Endothelial cell of umbilical vein (primary cell): ENCODE data around the gene MYOM3. TPM values are rescaled to one million over a fixed set of nuclear protein-coding genes. Genes with fewer than 3 reads are reported as not detected.

Source experiments
- BruUV-seq: library from RNA; stranded (reverse); fragments of 400-500 nt; replicated peaks from 2 replicates; lab custom pipeline; 2021; lab: Mats Ljungman, UMichigan
- CTCF ChIA-PET: fragments of 300-600, 350-600 bp; sonication (Branson Sonifier 250); formaldehyde crosslinking; loops from one replicate; lab custom pipeline; 2021; ENCODE audit warnings: antibody characterized with exemption, inconsistent platforms; lab: Charles Lee
- POLR2A ChIA-PET: fragments of 300-600, 350-600 bp; sonication (Branson Sonifier 250); formaldehyde crosslinking; loops from one replicate; lab custom pipeline; 2021; ENCODE audit warnings: antibody characterized with exemption, inconsistent platforms; lab: Charles Lee
- DNase-seq: peaks from one replicate; pipeline ENCODE4 v3.0.0-alpha.2; 2011; ENCODE audit warnings: low read depth, low spot score
- FAIRE-seq: peaks from 2 replicates; lab custom pipeline; 2011; peaks lifted over from hg19 to GRCh38; lab: Jason Lieb, UNC
- H2AFZ ChIP-seq: 2 replicates; pipeline ENCODE4 v1.6.0; 2012; ENCODE audit warnings: low read depth, low read length, control low read depth, inconsistent platforms
- H3K27ac ChIP-seq: 2 replicates; pipeline ENCODE4 v1.5.1; 2011; ENCODE audit warnings: low read depth, mild to moderate bottlenecking, control low read depth, low read length, moderate library complexity; ENCODE audit not compliant: insufficient read depth
- H3K27me3 ChIP-seq, 2 experiments: 2 replicates each; pipeline versions ENCODE4 v1.6.0 to v1.6.1; 2011; ENCODE audit warnings: low read length in 2 of 2, mixed read lengths in 1 of 2; ENCODE audit not compliant: control insufficient read depth in 2 of 2, insufficient read depth in 2 of 2
- H3K36me3 ChIP-seq, 2 experiments: 2 replicates in 1 of 2; 3 replicates in 1 of 2; pipeline ENCODE4 v1.5.1; 2011; ENCODE audit warnings: low read length in 2 of 2, mild to moderate bottlenecking in 1 of 2, moderate library complexity in 1 of 2; ENCODE audit not compliant: control insufficient read depth in 2 of 2, insufficient read depth in 2 of 2; ENCODE audit errors: extremely low read depth in 1 of 2
- H3K4me1 ChIP-seq: 3 replicates; pipeline ENCODE4 v1.5.1; 2011; ENCODE audit warnings: mild to moderate bottlenecking, low read length; ENCODE audit not compliant: control insufficient read depth, insufficient read depth; ENCODE audit errors: extremely low read depth
- H3K4me2 ChIP-seq: 2 replicates; pipeline ENCODE4 v1.6.1; 2011; ENCODE audit warnings: low read length, control low read depth, mixed read lengths; ENCODE audit not compliant: insufficient read depth
- H3K4me3 ChIP-seq, 3 experiments: fragments of 200-600 bp in 1 of 3; sonication (generic), shearing (Covaris generic) in 1 of 3; replicated peaks in 1 of 3; 2 replicates each; pipeline ENCODE4 v1.5.1; 2011 to 2016; ENCODE audit warnings: control low read depth in 3 of 3, low read length in 3 of 3, mild to moderate bottlenecking in 2 of 3, inconsistent platforms in 1 of 3, low read depth in 1 of 3, moderate library complexity in 1 of 3; ENCODE audit not compliant: insufficient read depth in 1 of 3
- H3K79me2 ChIP-seq: 2 replicates; pipeline ENCODE4 v1.6.0; 2012; ENCODE audit warnings: low read length, inconsistent platforms; ENCODE audit not compliant: control insufficient read depth, insufficient read depth
- H3K9ac ChIP-seq: replicated peaks from 2 replicates; pipeline ENCODE3; 2011; ENCODE audit warnings: low read length, control low read depth; ENCODE audit not compliant: insufficient read depth; ENCODE audit errors: extremely low read depth
- H3K9me1 ChIP-seq: replicated peaks from 3 replicates; pipeline ENCODE4 v1.6.0; 2011; ENCODE audit warnings: mild to moderate bottlenecking, low read length; ENCODE audit not compliant: control insufficient read depth, insufficient read depth; ENCODE audit errors: extremely low read depth
- H3K9me3 ChIP-seq: replicated peaks from 2 replicates; pipeline ENCODE4 v1.5.1; 2012; ENCODE audit warnings: low read length, inconsistent platforms; ENCODE audit not compliant: control insufficient read depth, insufficient read depth
- H4K20me1 ChIP-seq: replicated peaks from 2 replicates; pipeline ENCODE3; 2011; ENCODE audit warnings: mild to moderate bottlenecking, low read length; ENCODE audit not compliant: control insufficient read depth, insufficient read depth; ENCODE audit errors: extremely low read depth
- EZH2 ChIP-seq: IDR thresholded peaks from 2 replicates; pipeline ENCODE4 v1.6.1; 2012; ENCODE audit warnings: borderline replicate concordance, low read depth, mild to moderate bottlenecking, moderate library complexity, low read length, inconsistent platforms; ENCODE audit not compliant: severe bottlenecking
- FOS ChIP-seq: IDR thresholded peaks from 2 replicates; pipeline ENCODE4 v1.6.1; 2011; ENCODE audit warnings: mild to moderate bottlenecking, low read length, moderate library complexity, borderline replicate concordance; ENCODE audit not compliant: insufficient read depth
- GATA2 ChIP-seq: IDR thresholded peaks from 2 replicates; pipeline ENCODE4 v1.7.0; 2011; ENCODE audit warnings: low read depth, mild to moderate bottlenecking, moderate library complexity, mixed read lengths, low read length; ENCODE audit not compliant: insufficient read length, insufficient read depth
- JUN ChIP-seq: IDR thresholded peaks from 2 replicates; pipeline ENCODE4 v1.6.1; 2011; ENCODE audit warnings: borderline replicate concordance, low read depth; ENCODE audit not compliant: insufficient read length, insufficient read depth
- MAX ChIP-seq: IDR thresholded peaks from 2 replicates; pipeline ENCODE4 v1.6.1; 2011; ENCODE audit not compliant: insufficient read depth, insufficient read length
- MYC ChIP-seq: IDR thresholded peaks from one replicate; pipeline ENCODE4 v1.6.1; 2011; ENCODE audit warnings: mild to moderate bottlenecking, low read depth, low read length
- dilution Hi-C: fragments of 300-500 bp; cut with MboI; formaldehyde crosslinking; loops from one replicate; pipeline ENCODE4 v1.15.0; 2019; ENCODE audit warnings: low sequenced_read_pairs; ENCODE audit not compliant: extremely low pct_ligation_motif_present
- intact Hi-C: fragments of 100-400 bp; cut with micrococcal nuclease; formaldehyde crosslinking; loops from one replicate; pipeline ENCODE4 v1.10.0; 2022
- polyA plus RNA-seq, 4 experiments: library from polyadenylated mRNA; depleted of rRNA in 3 of 4; stranded (reverse) in 3 of 4; unstranded in 1 of 4; fragments of >200 nt; gene quantifications; 2 replicates each; pipeline versions ENCODE4 v1.2.1 to v1.2.3, GENCODE V29; 2011 to 2012; ENCODE audit warnings: missing spikeins in 1 of 4
- total RNA-seq: library from RNA; stranded (reverse); gene quantifications from 2 replicates; pipeline ENCODE4 v1.2.3, GENCODE V29; 2021

Gene MYOM3
- total and polyA plus RNA-seq, 2 donors (not counting 3 experiments of a cell fraction or from before 2014, with no cell fraction given): 0.11 to 0.40 TPM

GRCh38 chr1:24139841-24140425, 28.0 kb upstream of the MYOM3 start:
- H2AFZ ChIP-seq: no peak overlapping the region
- H3K27ac ChIP-seq: no peak overlapping the region
- POLR2A ChIA-PET: no interaction called here
- no peaks in the 10 kb centered on the region for H3K4me1 ChIP-seq
- no TSS peak for BruUV-seq
- H3K4me3 ChIP-seq: no peak overlapping the region
- no peak for FAIRE-seq
- intact Hi-C loops (no loop called here), dilution Hi-C loops (no loop called here)
- TF ChIP-seq MAX (no peak), JUN (no peak), EZH2 (no peak), MYC (no peak)
- H3K4me2 ChIP-seq: no peak overlapping the region
- H3K27me3 ChIP-seq: peaks cover 0 to 2% of the 10 kb centered on the region in 2 experiments
- H3K36me3 ChIP-seq: no peaks in the 10 kb centered on the region
- DNase-seq: no peak
- no peak overlapping the region for H3K9ac ChIP-seq
- CTCF ChIA-PET: no interaction called here
- H3K9me1 ChIP-seq: no peaks in the 10 kb centered on the region
- no peaks in the 10 kb centered on the region for H3K9me3 ChIP-seq
- H4K20me1 ChIP-seq: no peaks in the 10 kb centered on the region
- no peaks in the 10 kb centered on the region for H3K79me2 ChIP-seq

- Histone ChIP-seq H3K27me3 (peaks cover 3% of the 10 kb centered on the region in 2 experiments), H3K9me3 (no peaks in the 10 kb centered on the region), H3K9me1 (no peaks in the 10 kb centered on the region), H3K9ac (no peak overlapping the region), H3K4me2 (no peak overlapping the region), H3K36me3 (no peaks in the 10 kb centered on the region), H3K79me2 (no peaks in the 10 kb centered on the region), H3K4me3 (no peak overlapping the region), H3K4me1 (no peaks in the 10 kb centered on the region), H4K20me1 (no peaks in the 10 kb centered on the region), H2AFZ (no peak overlapping the region), H3K27ac (no peak overlapping the region)
- dilution Hi-C loops (no loop called here), intact Hi-C loops (no loop called here)
- no peak for FAIRE-seq
- no TSS peak for BruUV-seq
- ChIA-PET CTCF (no interaction called here), POLR2A (no interaction called here)
- no peak for DNase-seq
- TF ChIP-seq MYC (no peak), MAX (no peak), GATA2 (no peak), FOS (no peak)
Measured at GRCh38 chr1:24139222-24139489, 27.2 kb upstream of the MYOM3 start.
